HG03103 (cell line): ENCODE data around the gene CASP8.
"Not testable (repeated sequence)": the region's sequence is repeated elsewhere in the genome, so short reads cannot be mapped to it uniquely, and the experiment has no call there.

ENCODE experiments used
- ATAC-seq: cut with Tn5 transposase; IDR thresholded peaks from one replicate; pipeline ENCODE4 v1.9.1; 2021; ENCODE audit warnings: low read depth; ENCODE audit not compliant: unreplicated experiment

CASP8 gene

GRCh38 chr2:201267278-201268030 is 7.1 kb downstream of the CASP8 start:
- ATAC-seq, result no peak

GRCh38 chr2:201269764-201270163 is 9.4 kb downstream of the CASP8 start:
- ATAC-seq, result no peak

GRCh38 chr2:201270293-201271001 is 10.1 kb downstream of the CASP8 start:
- no peak for ATAC-seq

GRCh38 chr2:201271917-201272316 is 11.6 kb downstream of the CASP8 start:
- ATAC-seq, result no peak

GRCh38 chr2:201273330-201273983 is 13.1 kb downstream of the CASP8 start:
- no peak for ATAC-seq

- ATAC-seq, result no peak
Observed at GRCh38 chr2:201275069-201275468, 14.7 kb downstream of the CASP8 start.

- ATAC-seq, result no peak
Observed at GRCh38 chr2:201275990-201276389, 15.7 kb downstream of the CASP8 start.

- no peak for ATAC-seq
Observed at GRCh38 chr2:201276511-201276910, 16.2 kb downstream of the CASP8 start.

GRCh38 chr2:201279079-201279478 is 18.7 kb downstream of the CASP8 start:
- no peak for ATAC-seq

GRCh38 chr2:201280191-201281040 is 20.1 kb downstream of the CASP8 start:
- ATAC-seq, result no peak

- no peak for ATAC-seq
Observed at GRCh38 chr2:201285499-201285898, 25.2 kb downstream of the CASP8 start.

GRCh38 chr2:201290457-201291148 is 30.3 kb downstream of the CASP8 start:
- ATAC-seq, result not testable (repeated sequence)

- no peak for ATAC-seq
Observed at GRCh38 chr2:201298462-201299052, 38.2 kb downstream of the CASP8 start.

- not testable (repeated sequence) for ATAC-seq
Observed at GRCh38 chr2:201299929-201300328, 39.6 kb downstream of the CASP8 start.

GRCh38 chr2:201307876-201308275 is 47.5 kb downstream of the CASP8 start:
- no peak for ATAC-seq

GRCh38 chr2:201308914-201309313 is 48.6 kb downstream of the CASP8 start:
- no peak for ATAC-seq

- ATAC-seq, result no peak
Observed at GRCh38 chr2:201313362-201313761, 53.0 kb downstream of the CASP8 start.

- ATAC-seq, result no peak
Observed at GRCh38 chr2:201319511-201319910, 59.2 kb downstream of the CASP8 start.

GRCh38 chr2:201320257-201320656 is 59.9 kb downstream of the CASP8 start:
- ATAC-seq, result no peak

GRCh38 chr2:201320701-201321100 is 60.4 kb downstream of the CASP8 start:
- no peak for ATAC-seq
